Thyroid gland (tissue), 4 donors: ENCODE measurements around the gene TOLLIP. TPM values are rescaled to one million over a fixed set of nuclear protein-coding genes. Genes with fewer than 3 reads are reported as not detected.

ENCODE experiments used
- DNase-seq, 2 donors: peaks; one replicate each; pipeline ENCODE4 v3.0.0-alpha.2; 2019
- H3K27ac ChIP-seq, 3 donors: fragments of 200-600 bp; sonication (generic); 1 replicate in 2 of 3; 2 replicates in 1 of 3; pipeline ENCODE4 v1.5.1; 2016 to 2019; ENCODE audit warnings: mild to moderate bottlenecking in 1 of 3, moderate library complexity in 1 of 3
- H3K27me3 ChIP-seq: fragments of 200-600 bp; sonication (generic); one replicate; pipeline ENCODE4 v1.5.1; 2019
- H3K36me3 ChIP-seq, 2 donors: fragments of 200-600 bp; sonication (generic); one replicate each; pipeline ENCODE4 v1.5.1; 2016 to 2019
- H3K4me1 ChIP-seq, 2 donors: fragments of 200-600 bp; sonication (generic); one replicate each; pipeline ENCODE4 v1.5.1; 2017 to 2019
- H3K4me3 ChIP-seq, 3 donors: fragments of 200-600 bp; sonication (generic); replicated peaks in 1 of 3; 1 replicate in 2 of 3; 2 replicates in 1 of 3; pipeline ENCODE4 v1.5.1; 2016; ENCODE audit warnings: mild to moderate bottlenecking in 1 of 3
- H3K9me3 ChIP-seq: fragments of 200-600 bp; sonication (generic); one replicate; pipeline ENCODE4 v1.5.1; 2017
- POLR2A ChIP-seq, 2 donors: fragments of 450-650 bp; IDR thresholded peaks; one replicate each; pipeline ENCODE4 v1.6.1; 2017; ENCODE audit warnings: antibody characterized with exemption in 2 of 2, mild to moderate bottlenecking in 2 of 2, moderate library complexity in 1 of 2
- WGBS, 2 donors: methylation state at CpG; one replicate each; pipeline ENCODE4 v1.1.5; 2017; 5-methylcytosine and 5-hydroxymethylcytosine counted together
- intact Hi-C: fragments of 100-400 bp; cut with DNase I; formaldehyde crosslinking; loops from one replicate; pipeline ENCODE4 v1.15.1; 2023
- total RNA-seq, 4 donors: library from RNA; depleted of rRNA; stranded (reverse); fragments of >200 nt; gene quantifications; one replicate each; pipeline ENCODE4 v1.2.3, GENCODE V29; 2016
- TF ChIP-seq, protein P1 (sequence below), 6 experiments: fragments of 200-600 bp in 3 of 6; fragments of 450-650 bp in 3 of 6; sonication (generic) in 3 of 6; IDR thresholded peaks; one replicate each; pipeline ENCODE4 v1.5.1; 2016 to 2019; ENCODE audit warnings: antibody characterized with exemption in 6 of 6, mild to moderate bottlenecking in 2 of 6, inconsistent platforms in 1 of 6, moderate library complexity in 1 of 6

TOLLIP gene
- total RNA-seq, 4 donors from 2014 or later, result 37.1 to 74.4 (median 65.7) TPM

DNA sequence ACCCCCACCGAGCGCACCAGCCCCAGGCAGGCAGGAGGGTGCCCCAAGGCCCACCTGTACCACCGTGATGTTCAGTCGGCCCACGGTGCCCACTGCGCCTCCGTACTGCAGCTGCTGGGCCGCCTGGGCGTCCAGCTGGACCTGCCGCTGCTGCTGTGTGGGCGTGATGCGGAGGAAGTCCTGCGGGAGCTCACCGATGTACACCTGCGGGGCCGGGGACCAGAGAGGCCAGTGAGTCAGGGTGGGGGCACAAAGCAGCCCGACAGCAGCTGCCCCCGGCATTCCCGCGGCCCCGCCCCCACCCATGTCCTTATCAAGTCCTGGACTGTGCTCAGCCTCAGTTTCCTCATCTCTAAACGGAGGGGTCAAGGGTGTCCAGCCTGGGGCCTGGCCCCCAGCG lies 13.8 kb downstream of the TOLLIP start:
- H3K4me1 ChIP-seq, result peaks cover 19 to 25% of the 10 kb centered on the region in 2 donors
- no peaks in the 10 kb centered on the region for H3K27me3 ChIP-seq
- no peak overlapping the region for H3K27ac ChIP-seq
- 96 to 97% methylated on average over 7 to 18 of the region's 23 CpGs for WGBS, 2 donors
- intact Hi-C loops, result no loop called here
- TF ChIP-seq POLR2A (IDR thresholded peaks at IDR 0.05), result no peak
- TF ChIP-seq, protein P1, sequence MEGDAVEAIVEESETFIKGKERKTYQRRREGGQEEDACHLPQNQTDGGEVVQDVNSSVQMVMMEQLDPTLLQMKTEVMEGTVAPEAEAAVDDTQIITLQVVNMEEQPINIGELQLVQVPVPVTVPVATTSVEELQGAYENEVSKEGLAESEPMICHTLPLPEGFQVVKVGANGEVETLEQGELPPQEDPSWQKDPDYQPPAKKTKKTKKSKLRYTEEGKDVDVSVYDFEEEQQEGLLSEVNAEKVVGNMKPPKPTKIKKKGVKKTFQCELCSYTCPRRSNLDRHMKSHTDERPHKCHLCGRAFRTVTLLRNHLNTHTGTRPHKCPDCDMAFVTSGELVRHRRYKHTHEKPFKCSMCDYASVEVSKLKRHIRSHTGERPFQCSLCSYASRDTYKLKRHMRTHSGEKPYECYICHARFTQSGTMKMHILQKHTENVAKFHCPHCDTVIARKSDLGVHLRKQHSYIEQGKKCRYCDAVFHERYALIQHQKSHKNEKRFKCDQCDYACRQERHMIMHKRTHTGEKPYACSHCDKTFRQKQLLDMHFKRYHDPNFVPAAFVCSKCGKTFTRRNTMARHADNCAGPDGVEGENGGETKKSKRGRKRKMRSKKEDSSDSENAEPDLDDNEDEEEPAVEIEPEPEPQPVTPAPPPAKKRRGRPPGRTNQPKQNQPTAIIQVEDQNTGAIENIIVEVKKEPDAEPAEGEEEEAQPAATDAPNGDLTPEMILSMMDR (IDR thresholded peaks at IDR 0.05), result no peak
- H3K9me3 ChIP-seq, result no peaks in the 10 kb centered on the region
- no peak overlapping the region for H3K4me3 ChIP-seq
- peaks cover 7 to 12% of the 10 kb centered on the region in 2 donors for H3K36me3 ChIP-seq
- no peak for DNase-seq

DNA sequence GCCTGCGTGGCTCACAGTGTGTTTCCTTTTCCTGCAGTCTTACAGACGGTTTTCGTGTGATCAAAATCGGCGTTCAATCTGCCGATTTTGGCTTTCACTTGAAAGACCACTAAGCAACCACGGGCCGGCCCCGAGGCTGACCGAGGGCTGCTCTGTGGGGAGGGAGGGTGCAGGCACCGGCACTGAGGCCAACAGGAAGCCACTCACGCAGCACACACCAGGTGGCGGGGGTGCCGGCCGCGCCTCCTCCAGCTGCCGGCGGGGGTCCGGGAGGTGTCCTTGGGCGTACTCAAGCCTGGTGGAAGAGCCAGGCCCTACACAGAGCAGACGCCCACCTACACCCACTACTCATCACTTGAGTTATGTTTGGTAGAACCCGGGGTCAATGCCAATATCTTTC lies 14.3 kb downstream of the TOLLIP start:
- TF ChIP-seq, protein P1 (IDR thresholded peaks at IDR 0.05), result no peak
- TF ChIP-seq POLR2A (IDR thresholded peaks at IDR 0.05), result no peak
- WGBS, 2 donors, result 90 to 91% methylated on average over 18 to 22 of the region's 22 CpGs
- Histone ChIP-seq H3K27me3 (no peaks in the 10 kb centered on the region), H3K4me1 (peaks cover 19 to 22% of the 10 kb centered on the region in 2 donors), H3K27ac (no peak overlapping the region), H3K36me3 (peaks cover 9 to 15% of the 10 kb centered on the region in 2 donors), H3K4me3 (no peak overlapping the region), H3K9me3 (no peaks in the 10 kb centered on the region)
- DNase-seq, result no peak
- intact Hi-C loops, result no loop called here

DNA sequence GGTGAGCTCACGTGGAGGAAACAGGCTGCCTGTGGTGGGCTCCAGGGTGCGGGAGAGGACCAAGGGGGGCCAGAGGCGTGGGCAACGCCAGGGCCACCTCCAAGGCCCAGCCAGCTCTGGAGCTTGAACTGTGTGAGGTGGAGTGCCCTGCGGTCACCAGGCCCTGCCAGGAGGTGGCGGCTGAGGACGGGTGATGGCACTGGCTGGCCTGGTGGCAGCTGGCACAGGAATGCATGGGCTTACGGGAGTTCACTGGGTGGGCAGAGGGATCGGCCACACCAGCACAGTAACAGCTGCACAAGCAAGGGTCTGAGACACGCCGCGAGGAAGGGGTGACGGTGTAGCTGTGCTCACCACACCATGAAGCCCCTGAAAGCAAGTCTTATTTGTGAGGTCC lies 15.8 kb downstream of the TOLLIP start:
- DNase-seq, result no peak
- WGBS, 2 donors, result 85 to 87% methylated on average over 12 to 13 of the region's 13 CpGs
- Histone ChIP-seq H3K36me3 (peaks cover 24 to 29% of the 10 kb centered on the region in 2 donors), H3K27me3 (no peaks in the 10 kb centered on the region), H3K9me3 (no peaks in the 10 kb centered on the region), H3K4me1 (peaks cover 8 to 11% of the 10 kb centered on the region in 2 donors), H3K4me3 (no peak overlapping the region), H3K27ac (no peak overlapping the region)
- intact Hi-C loops, result no loop called here
- TF ChIP-seq, protein P1 (IDR thresholded peaks at IDR 0.05), result no peak

DNA sequence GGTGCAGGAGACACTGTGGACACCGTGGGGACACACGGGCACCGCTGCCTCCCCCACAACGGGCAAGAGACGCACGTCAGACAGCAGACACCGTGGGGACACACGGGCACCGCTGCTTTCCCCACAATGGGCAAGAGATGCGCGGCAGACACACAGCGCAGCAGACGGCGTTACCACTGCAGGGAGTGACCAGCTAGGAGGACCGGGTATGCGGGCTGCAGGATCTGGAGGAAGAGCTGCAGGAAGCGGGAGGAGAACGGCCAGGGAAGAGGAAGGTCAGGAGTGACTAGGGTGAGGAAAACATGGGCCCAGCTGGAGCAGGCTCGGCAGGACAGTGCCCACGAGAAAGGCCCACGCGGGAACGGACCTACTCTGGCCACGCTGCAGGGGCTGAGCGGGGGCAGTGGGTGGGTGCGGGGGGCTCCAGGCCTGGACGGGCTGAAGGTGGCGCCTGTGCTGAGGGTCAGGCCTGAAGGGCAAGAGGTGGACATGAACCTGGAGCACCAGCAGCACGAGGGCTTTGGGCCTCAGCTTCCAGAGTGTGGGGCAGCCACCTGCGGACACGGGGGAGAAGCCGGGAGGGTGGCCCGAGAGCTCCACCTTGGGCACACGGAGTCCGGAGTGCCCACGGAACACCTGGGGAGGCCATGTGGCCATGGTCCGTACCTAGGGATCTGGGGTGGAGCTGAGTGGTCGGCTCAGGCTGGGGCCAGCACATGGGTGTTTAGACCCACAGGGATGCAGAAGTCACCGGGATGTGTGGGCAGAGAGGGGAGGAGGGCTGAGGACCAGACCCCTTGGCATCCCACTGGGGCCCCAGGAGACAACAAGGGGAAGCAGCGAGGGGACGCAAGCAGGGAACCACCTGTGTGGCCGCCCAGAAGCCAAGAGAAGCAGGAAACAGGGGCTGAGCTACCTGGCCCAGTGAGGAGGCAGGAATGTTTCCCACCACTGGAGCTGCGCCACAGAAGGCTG lies 16.5 kb downstream of the TOLLIP start:
- Histone ChIP-seq H3K36me3 (peaks cover 31 to 35% of the 10 kb centered on the region in 2 donors), H3K4me1 (peaks cover 3 to 4% of the 10 kb centered on the region in 2 donors), H3K27me3 (no peaks in the 10 kb centered on the region), H3K27ac (no peak overlapping the region), H3K9me3 (no peaks in the 10 kb centered on the region), H3K4me3 (no peak overlapping the region)
- TF ChIP-seq, protein P1 (IDR thresholded peaks at IDR 0.05), result no peak
- TF ChIP-seq POLR2A (IDR thresholded peaks at IDR 0.05), result no peak
- 89 to 90% methylated on average over 41 to 43 of the region's 43 CpGs for WGBS, 2 donors
- DNase-seq, result no peak
- intact Hi-C loops, result no loop called here

DNA sequence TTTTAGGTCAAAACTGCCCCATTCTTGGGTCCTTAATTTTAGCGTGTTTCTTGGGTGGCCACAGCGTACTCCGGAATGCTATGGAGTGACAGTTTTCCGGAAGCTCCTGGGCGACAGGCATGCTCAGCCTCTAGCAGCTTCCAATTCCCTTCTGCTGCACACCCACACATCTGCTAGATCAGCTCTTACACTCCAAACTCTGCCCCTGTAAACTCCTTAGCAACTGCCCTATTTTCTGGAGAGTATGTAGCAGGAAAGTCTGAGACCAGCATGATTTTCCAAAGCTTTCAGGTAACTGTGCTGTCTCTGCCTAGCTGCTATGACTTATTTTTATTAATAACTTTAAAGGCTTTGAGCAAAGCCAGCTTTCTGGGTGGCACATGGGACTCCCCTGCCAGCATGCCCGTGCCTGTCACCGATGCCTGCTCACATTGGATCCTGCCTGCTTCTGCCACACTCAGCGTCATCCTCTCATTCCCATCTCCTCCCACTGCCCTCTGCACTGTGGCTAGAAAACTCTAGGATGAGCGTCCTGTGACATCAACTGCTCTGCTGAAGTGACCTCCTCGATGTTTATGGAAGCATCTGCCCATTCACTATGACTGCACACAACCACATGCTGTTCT lies 17.3 kb downstream of the TOLLIP start:
- DNase-seq, result no peak
- intact Hi-C loops, result no loop called here
- no peaks in the 10 kb centered on the region for H3K9me3 ChIP-seq
- peaks cover 32 to 35% of the 10 kb centered on the region in 2 donors for H3K36me3 ChIP-seq
- 92% methylated on average over 10 of the region's 10 CpGs for WGBS, 2 donors
- no peak for TF ChIP-seq POLR2A (IDR thresholded peaks at IDR 0.05)
- TF ChIP-seq, protein P1 (IDR thresholded peaks at IDR 0.05), result no peak
- H3K27ac ChIP-seq, result no peak overlapping the region
- H3K4me1 ChIP-seq, result no peaks in the 10 kb centered on the region
- H3K4me3 ChIP-seq, result no peak overlapping the region
- H3K27me3 ChIP-seq, result no peaks in the 10 kb centered on the region
